HepG2 (cell line): ENCODE data around the gene EPHA1. TPM values are rescaled to one million over a fixed set of nuclear protein-coding genes. Genes with fewer than 3 reads are reported as not detected.

ENCODE experiments used
- ATAC-seq: fragments of 200-7000 bp; cut with Tn5 transposase; 3 replicates; pipeline ENCODE4 v1.9.1; 2020; ENCODE audit warnings: mild to moderate bottlenecking, moderate library complexity
- BruUV-seq: library from RNA; stranded (reverse); fragments of 400-500 nt; replicated peaks from 2 replicates; lab custom pipeline; 2021; lab: Mats Ljungman, UMichigan
- CTCF ChIA-PET: fragments of 300-600 bp; formaldehyde crosslinking; extraction: SDS; loops from one replicate; lab custom pipeline; 2021; ENCODE audit warnings: low total read pairs, inconsistent platforms, low intra/inter-chr PET ratio; lab: Yijun Ruan, JAX
- POLR2A ChIA-PET: fragments of 350-600 bp; sonication (Branson Sonifier 250); formaldehyde crosslinking; loops from one replicate; lab custom pipeline; 2020; ENCODE audit warnings: antibody characterized with exemption, inconsistent platforms; lab: Yijun Ruan, JAX
- DNase-seq: peaks from one replicate; pipeline ENCODE4 v3.0.0-alpha.2; 2015; ENCODE audit warnings: low spot score
- FAIRE-seq: peaks from 3 replicates; lab custom pipeline; 2011; peaks lifted over from hg19 to GRCh38; lab: Jason Lieb, UNC
- H2AFZ ChIP-seq: one replicate; pipeline ENCODE4 v1.6.1; 2011; ENCODE audit warnings: low read length, inconsistent platforms
- H3K27ac ChIP-seq: fragments of 300-600 bp; 3 replicates; pipeline ENCODE4 v1.8.0; 2011; ENCODE audit warnings: mixed run types, mild to moderate bottlenecking, mixed read lengths, low read length, inconsistent platforms; ENCODE audit not compliant: insufficient read depth; ENCODE audit errors: extremely low read length
- H3K27me3 ChIP-seq, 2 experiments: fragments of 200-600 bp in 1 of 2; 2 replicates in 1 of 2; 3 replicates in 1 of 2; pipeline versions ENCODE4 v1.6.0 to v1.8.0; 2011; ENCODE audit warnings: low read length in 2 of 2, mild to moderate bottlenecking in 2 of 2, moderate library complexity in 2 of 2, inconsistent platforms in 1 of 2; ENCODE audit not compliant: insufficient read depth in 2 of 2, control insufficient read depth in 1 of 2
- H3K36me3 ChIP-seq, 2 experiments: fragments of 200-600 bp in 1 of 2; replicated peaks in 1 of 2; 2 replicates in 1 of 2; 3 replicates in 1 of 2; pipeline versions ENCODE4 v1.5.1 to v1.8.0; 2011; ENCODE audit warnings: low read length in 2 of 2, inconsistent platforms in 1 of 2; ENCODE audit not compliant: insufficient read depth in 2 of 2, control insufficient read depth in 1 of 2
- H3K4me1 ChIP-seq: 2 replicates; pipeline ENCODE4 v1.5.1; 2012; ENCODE audit warnings: low read length, inconsistent platforms; ENCODE audit not compliant: insufficient read depth
- H3K4me2 ChIP-seq: 2 replicates; pipeline ENCODE4 v1.6.0; 2011; ENCODE audit warnings: low read depth, low read length, inconsistent platforms
- H3K4me3 ChIP-seq, 3 experiments: fragments of 200-600 bp in 1 of 3; sonication (generic), shearing (Covaris generic) in 1 of 3; replicated peaks in 1 of 3; 2 replicates each; pipeline ENCODE4 v1.5.1; 2011 to 2016; ENCODE audit warnings: low read length in 3 of 3, inconsistent platforms in 2 of 3, low read depth in 2 of 3, mild to moderate bottlenecking in 2 of 3, control low read depth in 1 of 3, mixed read lengths in 1 of 3; ENCODE audit not compliant: insufficient read depth in 1 of 3
- H3K79me2 ChIP-seq: one replicate; pipeline ENCODE4 v1.6.1; 2011; ENCODE audit warnings: low read length, inconsistent platforms; ENCODE audit not compliant: insufficient read depth
- H3K9ac ChIP-seq: 2 replicates; pipeline ENCODE4 v1.6.0; 2011; ENCODE audit warnings: mild to moderate bottlenecking, low read depth, low read length, inconsistent platforms; ENCODE audit not compliant: insufficient read depth
- H3K9me3 ChIP-seq: 2 replicates; pipeline ENCODE4 v1.5.1; 2012; ENCODE audit warnings: mild to moderate bottlenecking, low read length
- H4K20me1 ChIP-seq: 2 replicates; pipeline ENCODE4 v1.6.0; 2011; ENCODE audit warnings: inconsistent platforms, mild to moderate bottlenecking, low read length, moderate library complexity; ENCODE audit not compliant: insufficient read depth
- ATF3 ChIP-seq: sonication (generic); formaldehyde crosslinking; IDR thresholded peaks from 2 replicates; pipeline ENCODE4 v1.4.0; 2020; ENCODE audit warnings: missing genetic modification reagents
- CTCF ChIP-seq: sonication (generic); formaldehyde crosslinking; IDR thresholded peaks from 2 replicates; pipeline ENCODE4 v1.5.0; 2020; ENCODE audit warnings: mild to moderate bottlenecking, missing genetic modification reagents, moderate library complexity
- POGZ ChIP-seq: sonication (generic); formaldehyde crosslinking; IDR thresholded peaks from 2 replicates; pipeline ENCODE4 v1.4.0; 2020; ENCODE audit warnings: mild to moderate bottlenecking, missing genetic modification reagents
- SSRP1 ChIP-seq: IDR thresholded peaks from 2 replicates; pipeline ENCODE4 v1.6.1; 2016; ENCODE audit warnings: control low read depth
- STAG1 ChIP-seq: sonication (generic); formaldehyde crosslinking; IDR thresholded peaks from 2 replicates; pipeline ENCODE4 v1.4.0; 2020; ENCODE audit warnings: missing genetic modification reagents
- TGIF2 ChIP-seq: IDR thresholded peaks from 2 replicates; pipeline ENCODE4 v1.6.1; 2016; ENCODE audit warnings: control low read depth, missing compliant biosample characterization
- ZFAT ChIP-seq: sonication (generic); formaldehyde crosslinking; conservative IDR thresholded peaks from 2 replicates; pipeline ENCODE4 v1.8.1; 2023; ENCODE audit warnings: missing genetic modification reagents, inconsistent platforms
- ZNF556 ChIP-seq: sonication (generic); formaldehyde crosslinking; IDR thresholded peaks from 2 replicates; pipeline ENCODE4 v1.4.0; 2020; ENCODE audit warnings: mild to moderate bottlenecking, missing genetic modification reagents, borderline replicate concordance
- WGBS: methylation state at CpG from one replicate; pipeline ENCODE4 v1.1.6; 2017; ENCODE audit warnings: low lambda C conversion rate; 5-methylcytosine and 5-hydroxymethylcytosine counted together
- in situ Hi-C: cut with HindIII; loops from 2 replicates; pipeline ENCODE4 v1.10.0; 2017; ENCODE audit warnings: low pct_unique_long_range_greater_than_20kb; ENCODE audit not compliant: extremely low pct_ligation_motif_present
- intact Hi-C: fragments of 100-400 bp; cut with micrococcal nuclease; formaldehyde crosslinking; loops from one replicate; pipeline ENCODE4 v1.10.0; 2022; ENCODE audit not compliant: unreplicated experiment
- polyA plus RNA-seq, 8 experiments: library from polyadenylated mRNA; depleted of rRNA in 3 of 8; stranded (reverse) in 7 of 8; unstranded in 1 of 8; fragments of >200 nt; fragmentation: Illumina TruSeq in 4 of 8; extraction: Trizol in 4 of 8; gene quantifications; 2 replicates each; pipeline versions ENCODE4 v1.2.1 to v1.2.3, GENCODE V29; 2011 to 2016; ENCODE audit warnings: low read depth in 4 of 8, missing spikeins in 1 of 8, mixed read lengths in 1 of 8; ENCODE audit not compliant: insufficient read depth in 1 of 8
- total RNA-seq, 5 experiments: library from RNA; depleted of rRNA; stranded (reverse); fragments of >200 nt; fragmentation: Illumina TruSeq; extraction: Trizol; gene quantifications; 2 replicates each; pipeline ENCODE4 v1.2.3, GENCODE V29; 2016; ENCODE audit warnings: low read depth in 1 of 5

EPHA1 gene
- total and polyA plus RNA-seq, 2 of the 13 experiments (the other 11 are each of a cell fraction or from before 2014, with no cell fraction given) = 4.6 to 17.1 TPM

- DNase-seq (no peak), ATAC-seq (peak; percentile 57), FAIRE-seq (no peak)
- WGBS = 33% methylated on average over 4 of the region's 4 CpGs
- Histone ChIP-seq H3K36me3 (no peaks in the 10 kb centered on the region), H3K79me2 (no peaks in the 10 kb centered on the region), H3K27ac (no peak overlapping the region), H2AFZ (no peak overlapping the region), H4K20me1 (no peaks in the 10 kb centered on the region), H3K9ac (no peak overlapping the region), H3K9me3 (no peaks in the 10 kb centered on the region), H3K4me1 (no peaks in the 10 kb centered on the region), H3K4me3 (no peak overlapping the region), H3K4me2 (no peak overlapping the region), H3K27me3 (peaks cover 0 to 6% of the 10 kb centered on the region in 2 experiments; a peak in 1 of 5 replicates)
- no TSS peak for BruUV-seq
- POLR2A ChIA-PET = no interaction called here
- in situ Hi-C loops = no loop called here
- TF ChIP-seq POGZ (CRISPR knock-in tag) (no peak), ZNF556 (CRISPR knock-in tag) (no peak), SSRP1 (CRISPR knock-in tag) (no peak), ZFAT (CRISPR knock-in tag) (no peak), TGIF2 (CRISPR knock-in tag) (no peak), CTCF (peak; percentile 47), ATF3 (CRISPR knock-in tag) (no peak), STAG1 (CRISPR knock-in tag) (peak; percentile 39; the same call in 1 of the 2 replicates)
- intact Hi-C loops = no loop called here
- CTCF ChIA-PET = no interaction called here
Observed at GRCh38 chr7:143346018-143346417, 62.6 kb downstream of the EPHA1 start.
